HEK293T (cell line): ENCODE measurements around the gene NIP7.

Source experiments
- ELF4 ChIP-seq: fragments of 450-650 bp; IDR thresholded peaks from 2 replicates; pipeline ENCODE4 v1.6.1; 2017; ENCODE audit warnings: antibody characterized with exemption
- FOXK2 ChIP-seq: fragments of 450-650 bp; IDR thresholded peaks from 2 replicates; pipeline ENCODE4 v1.6.1; 2016; ENCODE audit warnings: mild to moderate bottlenecking
- FOXM1 ChIP-seq: fragments of 450-650 bp; IDR thresholded peaks from 2 replicates; pipeline ENCODE4 v1.6.1; 2017; ENCODE audit warnings: mild to moderate bottlenecking, borderline replicate concordance
- HDGF ChIP-seq: fragments of 450-650 bp; IDR thresholded peaks from 2 replicates; pipeline ENCODE4 v1.6.1; 2017; ENCODE audit warnings: antibody characterized with exemption, borderline replicate concordance
- L3MBTL2 ChIP-seq: fragments of 450-650 bp; conservative IDR thresholded peaks from 2 replicates; pipeline ENCODE4 v1.6.1; 2016; ENCODE audit warnings: mild to moderate bottlenecking
- SP1 ChIP-seq: fragments of 450-650 bp; IDR thresholded peaks from 2 replicates; pipeline ENCODE4 v1.6.1; 2017
- SUZ12 ChIP-seq: fragments of 450-650 bp; IDR thresholded peaks from 2 replicates; pipeline ENCODE4 v1.6.1; 2016; ENCODE audit warnings: mild to moderate bottlenecking
- TARDBP ChIP-seq: fragments of 450-650 bp; IDR thresholded peaks from 2 replicates; pipeline ENCODE4 v1.6.1; 2016
- ZNF384 ChIP-seq: fragments of 450-650 bp; IDR thresholded peaks from 2 replicates; pipeline ENCODE4 v1.6.1; 2016

DNA sequence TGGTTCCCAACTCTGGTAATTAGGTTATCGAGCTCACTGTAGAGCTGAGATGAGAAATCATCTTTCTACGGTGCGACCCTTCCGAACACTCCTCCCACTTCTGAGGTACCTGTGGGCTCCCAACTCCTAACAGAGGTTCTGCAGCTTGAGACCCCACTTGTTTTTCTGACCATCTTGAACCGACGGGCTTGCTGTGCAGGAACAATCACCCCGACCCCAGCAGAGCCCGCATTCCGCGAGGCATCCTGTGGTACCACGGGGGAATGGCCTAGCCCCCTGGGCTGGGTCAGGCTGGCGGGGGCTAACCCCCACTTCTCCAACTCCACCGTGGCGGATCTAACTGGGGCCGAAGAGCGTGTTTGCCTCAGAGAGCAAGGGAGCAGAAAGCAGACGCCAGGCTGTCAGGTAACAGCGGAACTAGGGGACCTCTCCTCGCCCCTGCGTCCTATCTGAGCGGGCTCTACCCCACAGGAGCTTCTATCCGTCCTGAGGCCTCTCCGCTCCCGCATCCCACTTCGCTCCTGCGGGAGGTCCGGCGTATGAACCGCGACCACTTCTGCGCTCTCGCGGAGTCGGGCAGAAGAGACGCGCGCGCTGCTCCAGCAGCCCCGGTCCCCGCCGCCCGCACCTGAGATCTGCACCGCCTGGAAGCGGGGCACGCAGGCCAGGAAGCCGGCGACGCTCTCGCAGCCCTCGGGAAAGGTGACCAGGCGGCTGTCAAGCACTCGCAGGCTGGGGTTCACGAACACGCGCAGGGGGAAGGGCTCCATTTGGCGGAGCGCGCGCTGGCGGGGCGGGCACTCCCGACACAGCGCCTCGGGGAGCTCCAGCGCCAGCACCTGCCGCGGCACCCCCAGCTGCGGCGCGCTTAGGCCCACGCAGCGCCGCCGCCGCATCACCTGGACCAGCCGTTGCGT is 9.9 kb upstream of the NIP7 start:
- no peak; the same call in 1 of the 2 replicates for TF ChIP-seq L3MBTL2
- no peak for TF ChIP-seq ELF4
- no peak for TF ChIP-seq HDGF
- no peak for TF ChIP-seq FOXK2
- no peak for TF ChIP-seq ZNF384
- no peak for TF ChIP-seq SP1
- no peak for TF ChIP-seq TARDBP
- TF ChIP-seq SUZ12, result no peak
- TF ChIP-seq FOXM1, result no peak
